ENCODE results near the gene PAN2. TPM values are rescaled to one million over a fixed set of nuclear protein-coding genes. Genes with fewer than 3 reads are reported as not detected.

PAN2 gene
- total RNA-seq, 4 donors from 2014 or later: 24.2 to 60.1 (median 28.9) TPM

- WGBS, 2 donors: 97% methylated on average over 3 of the region's 3 CpGs
- TF ChIP-seq POLR2A (IDR thresholded peaks at IDR 0.05): no peak
- TF ChIP-seq, protein P1, sequence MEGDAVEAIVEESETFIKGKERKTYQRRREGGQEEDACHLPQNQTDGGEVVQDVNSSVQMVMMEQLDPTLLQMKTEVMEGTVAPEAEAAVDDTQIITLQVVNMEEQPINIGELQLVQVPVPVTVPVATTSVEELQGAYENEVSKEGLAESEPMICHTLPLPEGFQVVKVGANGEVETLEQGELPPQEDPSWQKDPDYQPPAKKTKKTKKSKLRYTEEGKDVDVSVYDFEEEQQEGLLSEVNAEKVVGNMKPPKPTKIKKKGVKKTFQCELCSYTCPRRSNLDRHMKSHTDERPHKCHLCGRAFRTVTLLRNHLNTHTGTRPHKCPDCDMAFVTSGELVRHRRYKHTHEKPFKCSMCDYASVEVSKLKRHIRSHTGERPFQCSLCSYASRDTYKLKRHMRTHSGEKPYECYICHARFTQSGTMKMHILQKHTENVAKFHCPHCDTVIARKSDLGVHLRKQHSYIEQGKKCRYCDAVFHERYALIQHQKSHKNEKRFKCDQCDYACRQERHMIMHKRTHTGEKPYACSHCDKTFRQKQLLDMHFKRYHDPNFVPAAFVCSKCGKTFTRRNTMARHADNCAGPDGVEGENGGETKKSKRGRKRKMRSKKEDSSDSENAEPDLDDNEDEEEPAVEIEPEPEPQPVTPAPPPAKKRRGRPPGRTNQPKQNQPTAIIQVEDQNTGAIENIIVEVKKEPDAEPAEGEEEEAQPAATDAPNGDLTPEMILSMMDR (IDR thresholded peaks at IDR 0.05): no peak
- no peak for DNase-seq (ENCODE audit: low spot score in 2 of 2)
- H3K4me3 ChIP-seq (ENCODE audit: low read depth, poor library complexity, severe bottlenecking): no peak overlapping the region
- intact Hi-C loops (cut with DNase I; ENCODE audit: low total_unique reads): no loop called here
Measured at GRCh38 chr12:56317675-56318074, 16.1 kb downstream of the PAN2 start.

- intact Hi-C loops (cut with DNase I; ENCODE audit: low total_unique reads): no loop called here
- TF ChIP-seq, protein P1 (IDR thresholded peaks at IDR 0.05): no peak
- TF ChIP-seq POLR2A (IDR thresholded peaks at IDR 0.05): no peak
- peak; percentile 94 to 99 for DNase-seq (ENCODE audit: low spot score in 2 of 2)
- WGBS, 2 donors: 0 to 1% methylated on average over 40 to 46 of the region's 62 CpGs
- H3K4me3 ChIP-seq (ENCODE audit: low read depth, poor library complexity, severe bottlenecking): peak within 1 kb of the TSS; percentile 78
Measured at GRCh38 chr12:56315622-56316473, 18.0 kb downstream of the PAN2 start, which contains the start of gene CNPY2. TSS of gene CNPY2 (minus strand) at chr12:56315988. CDS start at chr12:56315217, 771 bp downstream.

DNA sequence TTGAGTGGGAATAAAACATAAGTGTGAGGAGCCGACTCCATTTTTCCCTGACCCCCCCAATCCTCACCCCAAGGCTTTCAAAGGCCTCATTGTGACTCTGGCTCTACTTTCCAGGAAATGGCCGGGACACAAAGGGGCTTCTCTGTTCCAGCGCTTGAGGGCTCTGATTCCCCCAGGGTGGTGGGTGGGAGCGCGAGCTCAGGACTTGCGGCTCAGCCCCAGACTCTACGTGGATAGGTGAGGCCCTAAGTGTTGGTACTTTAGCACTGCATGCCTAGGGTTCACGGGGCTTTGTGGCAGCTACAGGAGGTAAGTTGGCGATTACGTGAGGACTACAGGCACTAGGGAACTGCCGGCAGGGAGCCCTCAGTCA lies 18.6 kb downstream of the PAN2 start:
- peak overlapping the region; percentile 78 for H3K4me3 ChIP-seq (ENCODE audit: low read depth, poor library complexity, severe bottlenecking)
- 0% methylated on average over 7 to 11 of the region's 11 CpGs for WGBS, 2 donors
- DNase-seq (ENCODE audit: low spot score in 2 of 2): no peak
- TF ChIP-seq, protein P1 (IDR thresholded peaks at IDR 0.05): no peak
- no peak for TF ChIP-seq POLR2A (IDR thresholded peaks at IDR 0.05)
- intact Hi-C loops (cut with DNase I; ENCODE audit: low total_unique reads): no loop called here

GRCh38 chr12:56311003-56311402 lies 22.8 kb downstream of the PAN2 start:
- intact Hi-C loops (cut with DNase I; ENCODE audit: low total_unique reads): no loop called here
- 94 to 97% methylated on average over 12 of the region's 12 CpGs for WGBS, 2 donors
- DNase-seq (ENCODE audit: low spot score in 2 of 2): no peak
- TF ChIP-seq, protein P1 (IDR thresholded peaks at IDR 0.05): no peak
- TF ChIP-seq POLR2A (IDR thresholded peaks at IDR 0.05): no peak
- no peak overlapping the region for H3K4me3 ChIP-seq (ENCODE audit: low read depth, poor library complexity, severe bottlenecking)

GRCh38 chr12:56308714-56309113 lies 25.1 kb downstream of the PAN2 start:
- TF ChIP-seq POLR2A (IDR thresholded peaks at IDR 0.05): no peak
- TF ChIP-seq, protein P1 (IDR thresholded peaks at IDR 0.05): no peak
- intact Hi-C loops (cut with DNase I; ENCODE audit: low total_unique reads): no loop called here
- no peak for DNase-seq (ENCODE audit: low spot score in 2 of 2)
- 88 to 93% methylated on average over 3 of the region's 3 CpGs for WGBS, 2 donors
- no peak overlapping the region for H3K4me3 ChIP-seq (ENCODE audit: low read depth, poor library complexity, severe bottlenecking)

Measured in lower leg skin (tissue), 4 donors.